Caco-2 (cell line): Measurements from ENCODE around the gene ZMYND8. TPM values are rescaled to one million over a fixed set of nuclear protein-coding genes. Genes with fewer than 3 reads are reported as not detected.
A peak's percentile ranks its signal among the peaks of the same experiment; 100 is the strongest.

Experiments
- BruUV-seq: library from RNA; stranded (reverse); fragments of 400-500 nt; replicated peaks from 2 replicates; lab custom pipeline; 2021; lab: Mats Ljungman, UMichigan
- CTCF ChIA-PET: fragments of 300-600 bp; sonication (Branson Sonifier 250); formaldehyde crosslinking; loops from one replicate; lab custom pipeline; 2022; ENCODE audit warnings: antibody characterized with exemption; lab: Charles Lee
- POLR2A ChIA-PET: fragments of 300-600 bp; sonication (Branson Sonifier 250); formaldehyde crosslinking; loops from one replicate; lab custom pipeline; 2022; ENCODE audit warnings: antibody characterized with exemption; lab: Charles Lee
- DNase-seq, 2 experiments: peaks; one replicate each; pipeline versions ENCODE4 v3.0.0 to v3.0.0-alpha.2; 2020 to 2022
- H3K27me3 ChIP-seq: replicated peaks from 2 replicates; pipeline ENCODE4 v1.6.0; 2011; ENCODE audit warnings: low read length; ENCODE audit not compliant: control insufficient read depth, insufficient read depth
- H3K36me3 ChIP-seq: 2 replicates; pipeline ENCODE4 v1.5.1; 2011; ENCODE audit warnings: low read length; ENCODE audit not compliant: control insufficient read depth, insufficient read depth
- H3K4me1 ChIP-seq: fragments of 250-450 bp; sonication (Bioruptor Pico); 2 replicates; pipeline ENCODE4 v1.5.1; 2020; ENCODE audit warnings: mild to moderate bottlenecking
- H3K4me3 ChIP-seq: 2 replicates; pipeline ENCODE4 v1.5.1; 2011; ENCODE audit warnings: low read depth, mild to moderate bottlenecking, control low read depth, low read length
- H3K9me3 ChIP-seq: fragments of 250-450 bp; sonication (Bioruptor Pico); 2 replicates; pipeline ENCODE4 v1.5.1; 2020; ENCODE audit warnings: mild to moderate bottlenecking, moderate library complexity
- H3K27ac Mint-ChIP-seq: one replicate; pipeline ENCODE4 v1.8.0; 2022; ENCODE audit warnings: mixed read lengths; ENCODE audit not compliant: unreplicated experiment
- H3K27me3 Mint-ChIP-seq: one replicate; pipeline ENCODE4 v1.8.0; 2022; ENCODE audit warnings: mixed read lengths; ENCODE audit not compliant: insufficient read depth, unreplicated experiment
- H3K36me3 Mint-ChIP-seq: one replicate; pipeline ENCODE4 v1.8.0; 2022; ENCODE audit warnings: mild to moderate bottlenecking, mixed read lengths; ENCODE audit not compliant: insufficient read depth, unreplicated experiment
- H3K4me1 Mint-ChIP-seq: one replicate; pipeline ENCODE4 v1.8.0; 2022; ENCODE audit warnings: low read depth, mixed read lengths; ENCODE audit not compliant: unreplicated experiment
- H3K4me3 Mint-ChIP-seq: one replicate; pipeline ENCODE4 v1.8.0; 2022; ENCODE audit warnings: mild to moderate bottlenecking, moderate library complexity, mixed read lengths; ENCODE audit not compliant: unreplicated experiment
- H3K9me3 Mint-ChIP-seq: one replicate; pipeline ENCODE4 v1.8.0; 2022; ENCODE audit warnings: mixed read lengths; ENCODE audit not compliant: unreplicated experiment
- CTCF ChIP-seq, 2 experiments: fragments of 200-600 bp in 1 of 2; IDR thresholded peaks; 1 replicate in 1 of 2; 2 replicates in 1 of 2; pipeline versions ENCODE4 v1.5.1 to v1.8.0; 2011 to 2022; ENCODE audit warnings: antibody characterized with exemption in 1 of 2, control low read depth in 1 of 2, inconsistent platforms in 1 of 2, low read depth in 1 of 2, low read length in 1 of 2, mild to moderate bottlenecking in 1 of 2, moderate library complexity in 1 of 2; ENCODE audit not compliant: insufficient read depth in 1 of 2, severe bottlenecking in 1 of 2, unreplicated experiment in 1 of 2
- intact Hi-C: fragments of 100-400 bp; cut with micrococcal nuclease; formaldehyde crosslinking; loops from one replicate; pipeline ENCODE4 v1.10.0; 2022; ENCODE audit not compliant: unreplicated experiment
- total RNA-seq: library from RNA; stranded (reverse); gene quantifications from 2 replicates; pipeline ENCODE4 v1.2.3, GENCODE V29; 2022

The ZMYND8 gene
- total RNA-seq, 1 experiment from 2014 or later = 194 TPM

- POLR2A ChIA-PET = interaction anchor here (0.8 kb wide), 1 partner anchor 9 kb away, joined by 11 read pairs; the partner anchor contains the start of gene ZMYND8
- Histone ChIP-seq H3K4me3 (no peak overlapping the region), H3K27me3 (no peaks in the 10 kb centered on the region), H3K9me3 (0 out of 2 replicates have a peak, but pooled peaks cover 5% of the 10 kb centered on the region), H3K4me1 (peaks cover 29% of the 10 kb centered on the region), H3K36me3 (no peaks in the 10 kb centered on the region)
- DNase-seq = no peak
- peaks cover 34% of the 10 kb centered on the region for H3K4me1 Mint-ChIP-seq
- no peak overlapping the region for H3K4me3 Mint-ChIP-seq
- no peak for TF ChIP-seq CTCF (IDR thresholded peaks at IDR 0.05; ENCODE audit: insufficient read depth in 1 of 2, low read depth in 1 of 2, low read length in 1 of 2, severe bottlenecking in 1 of 2, unreplicated experiment in 1 of 2)
- peaks cover 5% of the 10 kb centered on the region for H3K36me3 Mint-ChIP-seq
- no peaks in the 10 kb centered on the region for H3K27me3 Mint-ChIP-seq
- no TSS peak for BruUV-seq
- CTCF ChIA-PET = interaction anchor here (0.6 to 2.2 kb wide), 2 partner anchors 19 to 79 kb away, joined by 3 to 9 read pairs; no protein-coding TSS in a partner anchor
- H3K27ac Mint-ChIP-seq = peak overlapping the region; percentile 75
- no peaks in the 10 kb centered on the region for H3K9me3 Mint-ChIP-seq
- intact Hi-C loops = no loop called here
Observed at GRCh38 chr20:47365023-47365764, 8.7 kb upstream of the ZMYND8 start.

DNA sequence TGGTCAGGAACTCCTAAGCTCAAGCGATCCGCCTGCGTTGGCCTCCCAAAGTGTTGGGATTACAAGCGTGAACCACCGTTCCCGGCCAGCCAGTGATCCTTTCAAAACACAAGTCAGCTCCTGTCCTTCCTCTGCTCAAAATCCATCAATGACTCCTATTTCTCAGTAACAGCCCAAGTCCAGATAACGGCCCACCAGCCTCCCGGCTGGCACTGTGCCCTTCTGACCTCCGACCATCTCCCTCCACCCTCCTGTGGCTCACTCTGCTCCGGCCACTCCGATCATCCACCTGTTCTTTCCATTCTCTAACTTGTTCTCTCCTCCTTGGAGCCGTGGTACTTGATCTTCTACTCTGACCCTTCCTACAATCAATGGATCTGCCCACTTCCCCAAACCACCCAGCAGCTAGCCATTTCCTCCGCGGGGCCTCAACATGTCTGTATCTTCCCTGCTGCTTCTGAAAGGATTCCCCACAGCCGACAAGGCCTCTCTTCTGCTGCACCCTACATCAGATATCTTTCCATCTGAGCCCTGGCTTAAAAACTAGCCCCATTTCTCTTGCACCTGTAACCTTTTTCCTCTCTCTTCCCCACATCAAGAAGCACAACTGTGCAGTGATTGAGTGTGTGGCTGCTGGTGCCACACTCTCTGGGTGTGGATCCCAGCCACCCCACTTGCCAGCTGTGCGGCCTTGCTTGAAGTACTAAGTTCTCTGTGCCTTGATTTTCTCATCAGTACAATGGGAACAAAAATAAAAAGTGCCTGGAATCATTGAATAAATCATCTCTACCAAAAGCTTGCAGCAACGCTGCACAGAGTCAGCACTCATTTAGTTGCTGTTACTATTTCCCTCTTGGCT lies 6.1 kb upstream of the ZMYND8 start:
- Mint-ChIP-seq H3K4me3 (peak overlapping the region; percentile 1), H3K27ac (peak overlapping the region; percentile 82), H3K27me3 (no peaks in the 10 kb centered on the region), H3K4me1 (peaks cover 48% of the 10 kb centered on the region), H3K36me3 (peaks cover 18% of the 10 kb centered on the region), H3K9me3 (no peaks in the 10 kb centered on the region)
- peaks cover 42% of the 10 kb centered on the region for H3K4me1 ChIP-seq
- no TSS peak for BruUV-seq
- no peak for TF ChIP-seq CTCF (IDR thresholded peaks at IDR 0.05; ENCODE audit: insufficient read depth in 1 of 2, low read depth in 1 of 2, low read length in 1 of 2, severe bottlenecking in 1 of 2, unreplicated experiment in 1 of 2)
- H3K4me3 ChIP-seq = no peak overlapping the region
- H3K27me3 ChIP-seq = no peaks in the 10 kb centered on the region
- POLR2A ChIA-PET = interaction anchor here (7.8 kb wide), 1 partner anchor 20 kb away, joined by 114 read pairs; no protein-coding TSS in a partner anchor
- H3K9me3 ChIP-seq = 0 out of 2 replicates have a peak, but pooled peaks cover 5% of the 10 kb centered on the region
- CTCF ChIA-PET = interaction anchor here (0.7 to 10.2 kb wide), 2 partner anchors 19 to 41 kb away, joined by 3 to 306 read pairs; no protein-coding TSS in a partner anchor
- intact Hi-C loops = no loop called here
- DNase-seq = no peak
- H3K36me3 ChIP-seq = no peaks in the 10 kb centered on the region
